ENCODE data around the gene SORD.
"Not testable (repeated sequence)": the region's sequence is repeated elsewhere in the genome, so short reads cannot be mapped to it uniquely, and the experiment has no call there.

Gene SORD

DNA sequence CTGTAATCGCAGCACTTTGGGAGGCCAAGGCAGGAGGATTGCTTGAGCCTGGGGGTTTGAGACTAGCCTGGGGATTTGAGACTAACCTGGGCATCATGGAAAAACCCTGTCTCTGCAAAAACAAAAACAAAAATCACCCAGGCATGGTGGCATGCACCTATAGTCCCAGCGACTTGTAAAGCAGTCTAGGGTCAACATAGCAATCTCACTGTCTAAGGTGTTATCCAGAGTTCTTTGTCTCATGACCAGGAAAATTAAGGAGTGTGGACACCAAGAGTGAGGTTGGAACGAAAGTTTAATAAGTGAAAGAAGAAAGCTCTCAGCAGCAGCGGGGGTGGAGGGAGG, 25.4 kb downstream of the SORD start:
- CTCF ChIA-PET = interaction anchor here (1.2 to 1.6 kb wide), 2 partner anchors 13 to 70 kb away, joined by 3 to 9 read pairs; no protein-coding TSS in a partner anchor
- POLR2A ChIA-PET = interaction anchor here (0.8 kb wide), 1 partner anchor 12 kb away, joined by 3 read pairs; no protein-coding TSS in a partner anchor

DNA sequence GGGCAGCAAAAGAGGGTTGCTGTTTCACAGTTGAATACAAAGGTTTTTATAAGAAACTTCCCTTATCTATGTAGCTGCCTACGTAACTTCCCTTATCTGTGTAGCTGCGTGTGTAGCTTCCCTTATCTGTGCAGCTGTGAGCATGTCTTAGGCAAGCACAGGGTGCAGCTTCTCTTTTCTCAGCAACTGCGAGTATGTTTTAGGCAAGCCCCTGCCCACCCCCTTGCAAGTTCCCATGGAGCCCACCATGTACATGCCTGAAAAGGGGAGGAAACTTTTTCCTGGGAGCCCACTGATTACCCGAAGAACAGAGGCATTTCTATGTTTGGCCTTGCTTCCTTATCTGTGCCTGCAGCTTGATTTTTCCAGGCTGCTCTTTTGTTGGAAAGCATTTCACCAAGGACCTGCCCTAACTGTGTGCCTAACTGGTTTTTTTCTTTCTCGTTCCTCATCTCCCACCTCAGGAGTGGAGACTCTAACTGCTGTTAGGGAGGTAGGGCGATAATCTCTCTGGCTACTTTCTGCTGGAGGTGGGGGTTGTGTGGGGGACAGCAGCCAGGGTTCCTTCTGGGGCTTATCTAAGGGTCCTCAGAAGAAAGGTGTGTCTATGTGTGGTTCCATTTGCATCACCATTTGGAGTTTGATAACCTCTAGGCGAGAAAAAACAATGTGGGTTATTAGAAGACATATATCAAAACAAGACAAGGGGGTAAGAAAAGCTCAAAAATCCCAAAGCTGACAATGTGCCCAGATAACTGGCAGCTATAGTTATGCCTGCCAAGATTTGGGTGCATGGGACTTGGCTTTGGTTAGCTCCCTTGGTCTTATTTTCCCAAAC, 26.0 kb downstream of the SORD start:
- ChIA-PET CTCF (interaction anchor here (1.2 to 1.6 kb wide), 2 partner anchors 14 to 69 kb away, joined by 3 to 9 read pairs; no protein-coding TSS in a partner anchor), POLR2A (interaction anchor here (0.6 to 0.8 kb wide), 2 partner anchors 12 to 39 kb away, joined by 3 read pairs; no protein-coding TSS in a partner anchor)
- TF ChIP-seq, protein P1, sequence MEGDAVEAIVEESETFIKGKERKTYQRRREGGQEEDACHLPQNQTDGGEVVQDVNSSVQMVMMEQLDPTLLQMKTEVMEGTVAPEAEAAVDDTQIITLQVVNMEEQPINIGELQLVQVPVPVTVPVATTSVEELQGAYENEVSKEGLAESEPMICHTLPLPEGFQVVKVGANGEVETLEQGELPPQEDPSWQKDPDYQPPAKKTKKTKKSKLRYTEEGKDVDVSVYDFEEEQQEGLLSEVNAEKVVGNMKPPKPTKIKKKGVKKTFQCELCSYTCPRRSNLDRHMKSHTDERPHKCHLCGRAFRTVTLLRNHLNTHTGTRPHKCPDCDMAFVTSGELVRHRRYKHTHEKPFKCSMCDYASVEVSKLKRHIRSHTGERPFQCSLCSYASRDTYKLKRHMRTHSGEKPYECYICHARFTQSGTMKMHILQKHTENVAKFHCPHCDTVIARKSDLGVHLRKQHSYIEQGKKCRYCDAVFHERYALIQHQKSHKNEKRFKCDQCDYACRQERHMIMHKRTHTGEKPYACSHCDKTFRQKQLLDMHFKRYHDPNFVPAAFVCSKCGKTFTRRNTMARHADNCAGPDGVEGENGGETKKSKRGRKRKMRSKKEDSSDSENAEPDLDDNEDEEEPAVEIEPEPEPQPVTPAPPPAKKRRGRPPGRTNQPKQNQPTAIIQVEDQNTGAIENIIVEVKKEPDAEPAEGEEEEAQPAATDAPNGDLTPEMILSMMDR (IDR thresholded peaks at IDR 0.05; ENCODE audit: control extremely low read depth, extremely low read depth, low read depth, missing control alignments) = no peak
- peak; percentile 39 for DNase-seq (ENCODE audit: extremely low spot score)

More for the DNA sequence above, 25.4 kb downstream of the SORD start:
- DNase-seq (ENCODE audit: extremely low spot score) = not testable (repeated sequence)

DNA sequence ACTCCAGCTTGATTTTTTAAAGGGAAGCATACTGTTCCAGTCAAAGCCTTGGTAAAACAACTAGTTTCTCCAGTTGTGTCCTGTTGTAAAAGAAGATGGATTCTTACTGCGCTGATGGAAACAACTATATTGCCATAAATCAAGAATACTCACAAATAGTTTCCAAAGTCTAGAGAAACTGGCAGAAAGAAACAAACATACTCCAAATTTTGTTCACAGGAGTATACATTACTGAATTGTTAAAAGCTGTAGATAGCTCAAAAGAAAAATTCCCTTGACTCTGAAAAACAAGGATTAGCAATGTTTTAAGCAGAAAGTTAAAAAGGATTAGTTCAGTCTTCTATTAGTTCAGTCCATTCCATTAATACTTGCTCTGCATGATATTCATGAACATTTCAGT, 27.6 kb downstream of the SORD start:
- ChIA-PET POLR2A (no interaction called here), CTCF (interaction anchor here (1.5 kb wide), 1 partner anchor 197 kb away, joined by 3 read pairs; no protein-coding TSS in a partner anchor)
- TF ChIP-seq, protein P1 (IDR thresholded peaks at IDR 0.05; ENCODE audit: control extremely low read depth, extremely low read depth, low read depth, missing control alignments) = no peak
- DNase-seq (ENCODE audit: extremely low spot score) = no peak

DNA sequence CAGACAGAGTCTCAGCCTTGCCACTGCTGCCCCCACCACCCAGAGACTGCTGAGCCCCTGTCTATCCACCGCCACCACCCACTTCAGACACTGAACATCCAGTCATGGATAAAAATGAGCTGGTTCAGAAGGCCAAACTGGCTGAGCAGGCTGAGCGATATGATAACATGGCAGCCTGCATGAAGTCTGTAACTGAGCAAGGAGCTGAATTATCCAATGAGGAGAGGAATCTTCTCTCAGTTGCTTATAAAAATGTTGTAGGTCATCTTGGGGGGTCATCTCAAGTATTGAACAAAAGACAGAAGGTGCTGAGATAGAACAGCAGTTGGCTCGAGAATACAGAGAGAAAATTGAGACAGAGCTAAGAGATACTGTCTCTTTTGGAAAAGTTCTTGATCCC, 29.7 kb downstream of the SORD start:
- DNase-seq (ENCODE audit: extremely low spot score); POLR2A ChIA-PET: not testable (repeated sequence)
- CTCF ChIA-PET = interaction anchor here (2.8 kb wide), 1 partner anchor 16 kb away, joined by 11 read pairs; no protein-coding TSS in a partner anchor

DNA sequence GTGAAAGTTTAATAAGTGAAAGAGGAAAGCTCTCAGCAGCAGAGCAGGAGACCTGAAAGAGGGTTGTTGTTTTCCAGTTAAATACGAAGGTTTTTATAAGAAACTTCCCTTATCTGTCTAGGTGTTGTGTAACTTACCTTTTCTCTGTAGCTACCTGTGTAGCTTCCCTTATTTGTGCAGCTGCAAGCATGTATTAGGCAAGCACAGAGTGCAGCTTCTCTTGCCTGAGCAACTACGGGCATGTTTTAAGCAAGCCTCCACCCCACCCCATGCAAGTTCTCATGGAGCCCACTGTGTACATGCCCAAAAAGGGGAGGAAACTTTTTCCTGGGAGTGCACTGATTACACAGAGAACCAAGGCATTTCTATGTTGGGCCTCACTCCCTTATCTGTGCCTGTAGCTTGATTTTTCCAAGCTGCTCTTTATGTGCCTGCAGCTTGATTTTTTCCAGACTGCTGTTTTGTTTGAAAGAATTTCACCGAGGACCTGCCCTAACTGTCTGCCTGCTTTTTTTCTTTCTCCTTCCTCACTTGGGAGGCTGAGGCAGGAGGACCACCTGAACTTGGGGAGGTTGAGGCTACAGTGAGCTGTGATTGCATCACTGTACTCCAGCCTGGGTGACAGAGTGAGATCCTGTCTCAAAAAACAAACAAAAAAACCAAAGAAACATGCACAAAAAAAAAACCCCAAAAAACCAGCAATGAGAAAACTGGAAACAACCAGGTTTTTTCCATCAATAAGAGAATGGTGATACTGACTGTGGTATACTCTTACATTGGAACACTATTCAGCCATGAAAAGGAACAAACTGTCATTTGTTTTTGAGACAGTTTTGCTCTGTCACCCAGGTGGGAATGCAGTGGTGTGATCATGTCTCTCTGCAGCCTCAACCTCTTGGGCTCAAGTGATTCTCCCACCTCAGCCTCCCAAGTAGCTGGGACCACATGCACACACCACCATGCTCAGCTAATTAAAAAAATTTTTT, 36.0 kb downstream of the SORD start:
- DNase-seq (ENCODE audit: extremely low spot score); POLR2A ChIA-PET: not testable (repeated sequence)
- CTCF ChIA-PET = interaction anchor here (2.2 kb wide), 1 partner anchor 22 kb away, joined by 5 read pairs; no protein-coding TSS in a partner anchor

DNA sequence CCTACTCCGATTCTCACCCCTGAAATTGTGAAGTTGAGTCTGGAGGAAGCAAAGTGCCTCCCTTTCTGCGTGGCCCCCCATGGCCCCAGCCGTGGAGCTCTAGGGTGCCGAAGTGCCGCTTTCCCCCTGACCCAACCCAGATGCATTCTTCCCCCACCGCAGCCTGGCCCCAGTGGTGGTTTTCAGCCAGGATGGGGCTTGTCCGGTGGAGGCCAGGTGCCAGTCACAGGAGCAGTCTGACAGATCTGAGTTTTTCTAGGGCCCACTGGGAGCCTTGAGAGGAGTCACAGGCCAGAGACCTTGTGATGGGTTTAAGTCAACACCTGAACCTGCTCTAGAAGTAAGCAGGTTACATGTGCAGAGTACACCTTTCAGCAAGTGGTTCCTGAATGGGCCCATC, 39.3 kb downstream of the SORD start:
- DNase-seq (ENCODE audit: extremely low spot score); CTCF ChIA-PET; POLR2A ChIA-PET: not testable (repeated sequence)

DNA sequence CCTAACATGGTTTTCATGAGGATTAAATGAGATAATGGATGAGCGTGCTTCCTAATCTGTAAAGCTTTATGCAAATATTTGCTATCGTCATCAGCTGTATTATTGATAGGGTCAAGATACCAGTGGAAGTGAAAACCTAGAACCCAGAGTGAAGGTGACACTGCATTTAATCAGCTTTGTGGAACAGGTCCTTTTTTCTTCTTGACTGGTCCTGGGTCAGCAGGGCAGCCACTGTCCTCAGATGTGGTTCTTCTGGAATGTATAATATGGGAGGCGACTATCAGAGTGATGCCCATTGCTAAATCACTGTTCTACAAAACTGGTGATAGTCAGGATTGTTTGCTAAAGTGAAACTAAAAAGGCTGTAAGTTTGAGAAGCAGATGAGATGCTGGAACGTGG, 41.4 kb downstream of the SORD start:
- ChIA-PET POLR2A (no interaction called here), CTCF (interaction anchor here (2.6 kb wide), 1 partner anchor 54 kb away, joined by 11 read pairs; no protein-coding TSS in a partner anchor)
- TF ChIP-seq, protein P1 (IDR thresholded peaks at IDR 0.05; ENCODE audit: control extremely low read depth, extremely low read depth, low read depth, missing control alignments) = no peak
- DNase-seq (ENCODE audit: extremely low spot score) = no peak

DNA sequence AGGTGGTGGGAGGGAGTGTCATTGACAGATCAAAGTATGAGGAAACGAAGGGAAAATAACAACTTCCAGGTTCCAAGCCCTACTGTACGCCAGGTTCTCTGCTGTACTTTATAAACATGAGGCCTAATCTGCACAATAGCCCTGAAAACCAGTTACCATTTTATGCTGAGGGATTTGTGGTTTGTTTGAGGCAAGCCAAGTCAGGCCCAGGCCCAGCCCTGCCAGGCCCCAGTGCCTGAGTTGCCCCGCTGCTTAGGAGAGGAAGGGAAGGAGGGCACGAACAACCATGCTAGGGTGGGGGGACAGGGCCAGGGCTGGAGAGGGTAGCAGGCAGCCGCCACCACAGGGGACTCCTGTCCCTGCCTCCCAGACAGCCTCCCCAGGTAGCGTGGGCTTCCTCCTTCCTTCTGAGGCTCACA, 47.0 kb downstream of the SORD start:
- DNase-seq (ENCODE audit: extremely low spot score); CTCF ChIA-PET; POLR2A ChIA-PET: not testable (repeated sequence)

DNA sequence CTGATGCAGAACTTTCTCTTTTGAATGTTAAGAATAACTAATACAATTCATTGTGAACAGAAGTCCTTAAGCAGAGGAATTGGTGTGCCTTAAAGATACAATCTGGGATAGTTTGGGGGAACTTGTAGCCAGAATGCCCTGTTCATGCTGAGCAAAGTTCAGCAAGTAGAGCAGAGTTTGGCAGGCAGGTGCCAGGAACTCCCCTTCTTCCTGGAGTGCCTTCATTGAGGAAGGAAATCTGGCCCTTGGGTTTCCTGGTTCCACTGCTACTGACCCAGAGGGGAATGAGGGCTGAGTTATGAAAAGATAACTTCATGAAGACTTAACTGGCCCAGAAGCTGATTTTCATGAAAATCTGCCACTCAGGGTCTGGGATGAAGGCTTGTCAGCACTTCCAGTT, 50.6 kb downstream of the SORD start:
- DNase-seq (ENCODE audit: extremely low spot score); POLR2A ChIA-PET; CTCF ChIA-PET: not testable (repeated sequence)

DNA sequence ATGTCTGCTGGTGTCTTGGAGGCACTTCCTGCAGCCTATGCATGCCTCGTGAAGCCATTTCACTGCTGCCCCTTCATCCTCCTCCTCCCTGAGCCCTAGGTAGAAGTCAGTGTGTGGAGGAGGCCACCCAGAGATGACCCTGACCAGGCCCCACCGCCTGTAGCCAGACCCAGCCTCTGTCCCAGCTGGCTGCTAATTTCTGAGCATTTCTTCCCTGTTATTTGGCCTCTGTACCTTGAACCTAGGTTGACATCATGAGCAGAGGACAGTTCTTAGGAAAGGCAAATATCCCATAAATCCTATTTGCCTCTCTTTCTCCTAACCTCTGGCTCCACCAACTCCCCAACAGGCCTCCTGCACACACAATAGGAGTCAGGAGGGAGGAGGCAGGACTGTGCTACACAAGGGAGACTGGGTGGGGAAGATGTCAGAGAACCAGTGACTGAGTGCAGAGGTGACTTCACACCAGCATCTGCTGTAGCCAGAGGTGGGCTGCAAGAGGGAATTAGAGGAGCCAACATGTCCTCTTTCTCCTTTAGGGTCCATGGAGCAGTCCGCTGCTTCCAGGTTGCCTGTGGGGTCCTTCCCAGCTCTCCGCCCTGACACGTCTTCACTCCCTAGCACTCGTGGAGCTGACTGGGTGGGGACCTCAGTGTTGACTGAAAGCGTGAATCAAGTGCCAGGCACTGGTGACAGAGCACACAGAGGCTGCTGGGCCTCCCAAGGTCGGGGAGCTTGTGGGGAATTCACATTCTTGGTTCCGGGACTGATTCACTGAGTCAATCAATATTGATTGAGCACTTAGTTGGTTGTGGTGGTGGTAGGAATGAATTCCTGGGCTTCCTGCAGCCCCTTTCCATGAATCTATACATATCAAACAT, 52.7 kb downstream of the SORD start:
- CTCF ChIA-PET; DNase-seq (ENCODE audit: extremely low spot score); POLR2A ChIA-PET: not testable (repeated sequence)

DNA sequence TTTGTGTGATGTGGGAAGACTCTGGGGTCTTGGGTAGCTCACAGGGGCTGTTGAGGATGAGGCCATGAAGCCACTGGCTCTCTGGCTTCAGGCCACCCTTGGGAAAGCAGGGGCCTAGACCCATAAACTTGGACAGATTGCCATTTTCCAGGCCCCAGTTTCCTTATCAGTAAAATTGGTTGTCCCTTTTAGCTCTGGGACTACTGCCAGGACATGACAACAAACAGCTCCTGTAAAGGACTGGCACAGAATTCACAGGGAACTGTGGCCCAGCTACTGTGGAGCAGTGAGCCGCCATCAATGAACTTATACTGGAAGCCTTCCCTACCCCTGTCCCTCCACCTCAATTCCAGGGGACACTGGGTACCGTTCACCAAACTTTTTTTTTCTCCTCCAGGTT, 54.4 kb downstream of the SORD start:
- DNase-seq (ENCODE audit: extremely low spot score); CTCF ChIA-PET; POLR2A ChIA-PET: not testable (repeated sequence)

DNA sequence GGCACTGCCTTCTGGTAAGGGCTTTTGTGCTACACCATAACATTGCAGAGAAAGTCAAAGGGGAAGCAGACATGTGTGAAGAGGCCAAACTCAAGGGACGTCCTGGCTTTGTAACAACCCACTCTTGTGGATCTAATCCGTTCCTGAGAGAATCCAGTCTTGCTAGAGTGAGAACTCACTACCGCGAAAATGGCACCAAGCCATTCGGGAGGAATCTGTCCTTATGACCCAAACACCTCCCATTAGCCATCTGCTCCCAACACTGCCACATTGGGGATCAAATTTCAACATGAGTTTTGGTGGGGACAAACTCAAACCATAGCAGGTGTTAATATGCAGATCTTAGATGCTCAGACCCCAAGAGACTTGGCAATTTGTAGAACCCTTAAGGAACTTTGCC, 56.2 kb downstream of the SORD start:
- POLR2A ChIA-PET; DNase-seq (ENCODE audit: extremely low spot score); CTCF ChIA-PET: not testable (repeated sequence)
